ENCODE measurements around the gene SDCCAG8.

Gene SDCCAG8

DNA sequence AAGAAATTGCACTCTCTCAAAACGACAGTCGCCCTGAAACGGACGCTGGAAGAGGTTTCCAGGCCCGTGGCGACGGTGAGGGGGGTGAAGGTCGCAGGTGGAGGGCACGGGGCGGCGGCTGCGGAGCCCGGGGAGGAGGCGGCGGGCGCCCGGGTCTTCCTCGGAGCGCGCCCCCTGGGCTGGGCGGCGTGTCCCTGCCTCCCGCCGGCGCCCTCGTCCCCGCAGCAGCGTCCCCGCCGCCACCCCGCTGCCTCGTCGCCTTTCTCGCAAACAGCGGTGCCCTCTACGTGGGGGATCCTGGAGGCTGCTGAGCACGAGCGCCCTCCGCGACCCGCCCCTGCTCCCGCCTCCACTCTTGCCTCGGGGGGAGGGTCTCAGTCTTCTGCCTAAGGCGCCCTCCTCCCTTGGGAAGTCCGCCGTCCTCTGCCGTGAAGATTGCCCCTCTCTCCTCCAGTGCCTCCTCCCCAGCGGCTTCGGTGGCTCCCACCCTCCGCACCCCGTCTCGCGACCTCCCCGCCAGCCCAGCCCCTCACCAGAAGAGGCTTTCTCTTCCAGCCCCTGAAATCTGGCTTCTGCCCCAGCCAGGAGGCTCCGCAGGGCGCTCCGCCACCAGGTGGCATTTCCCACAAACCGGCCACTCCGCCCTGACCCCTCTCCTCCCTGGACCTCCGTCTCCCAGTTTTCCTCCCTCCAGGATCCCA lies 227.4 kb downstream of the SDCCAG8 start:
- H3K4me3 ChIP-seq (ENCODE audit: low read depth, low read length) = peak overlapping the region; percentile 54
- in situ Hi-C loops (cut with HindIII; ENCODE audit: low pct_ligation_motif_present, low sequenced_read_pairs) = no loop called here
- no peak for DNase-seq
- H3K27me3 ChIP-seq (replicated peaks) = no peaks in the 10 kb centered on the region
- no peak overlapping the region for H3K27ac ChIP-seq
- H3K36me3 ChIP-seq (replicated peaks) = peaks cover 2% of the 10 kb centered on the region
- TF ChIP-seq, protein P1, sequence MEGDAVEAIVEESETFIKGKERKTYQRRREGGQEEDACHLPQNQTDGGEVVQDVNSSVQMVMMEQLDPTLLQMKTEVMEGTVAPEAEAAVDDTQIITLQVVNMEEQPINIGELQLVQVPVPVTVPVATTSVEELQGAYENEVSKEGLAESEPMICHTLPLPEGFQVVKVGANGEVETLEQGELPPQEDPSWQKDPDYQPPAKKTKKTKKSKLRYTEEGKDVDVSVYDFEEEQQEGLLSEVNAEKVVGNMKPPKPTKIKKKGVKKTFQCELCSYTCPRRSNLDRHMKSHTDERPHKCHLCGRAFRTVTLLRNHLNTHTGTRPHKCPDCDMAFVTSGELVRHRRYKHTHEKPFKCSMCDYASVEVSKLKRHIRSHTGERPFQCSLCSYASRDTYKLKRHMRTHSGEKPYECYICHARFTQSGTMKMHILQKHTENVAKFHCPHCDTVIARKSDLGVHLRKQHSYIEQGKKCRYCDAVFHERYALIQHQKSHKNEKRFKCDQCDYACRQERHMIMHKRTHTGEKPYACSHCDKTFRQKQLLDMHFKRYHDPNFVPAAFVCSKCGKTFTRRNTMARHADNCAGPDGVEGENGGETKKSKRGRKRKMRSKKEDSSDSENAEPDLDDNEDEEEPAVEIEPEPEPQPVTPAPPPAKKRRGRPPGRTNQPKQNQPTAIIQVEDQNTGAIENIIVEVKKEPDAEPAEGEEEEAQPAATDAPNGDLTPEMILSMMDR (IDR thresholded peaks at IDR 0.05; ENCODE audit: low read depth, low read length, missing control alignments) = peak; percentile 69

DNA sequence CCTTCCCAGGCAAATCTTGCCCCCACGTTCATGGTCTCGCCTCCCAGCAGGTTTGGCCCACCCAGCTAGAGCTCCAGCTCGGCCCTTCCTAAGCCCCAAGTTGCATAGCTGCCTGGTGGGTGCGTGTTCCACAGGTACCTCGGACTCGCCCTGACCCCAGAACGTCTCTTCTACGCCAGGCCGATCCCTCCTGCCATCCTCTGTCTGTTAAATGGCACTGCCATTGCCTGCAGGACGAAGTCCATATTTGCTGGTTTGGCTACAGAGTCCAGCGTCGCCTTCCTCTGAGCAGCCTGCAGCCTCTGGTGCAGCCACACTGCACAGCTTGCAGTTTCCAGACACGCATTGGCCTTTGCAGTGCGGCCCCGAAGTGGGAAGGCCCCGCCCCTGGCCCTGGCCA lies 228.1 kb downstream of the SDCCAG8 start:
- Histone ChIP-seq H3K36me3 (replicated peaks) (peaks cover 2% of the 10 kb centered on the region), H3K27me3 (replicated peaks) (no peaks in the 10 kb centered on the region), H3K4me3 (ENCODE audit: low read depth, low read length) (no peak overlapping the region), H3K27ac (no peak overlapping the region)
- in situ Hi-C loops (cut with HindIII; ENCODE audit: low pct_ligation_motif_present, low sequenced_read_pairs) = no loop called here
- TF ChIP-seq, protein P1 (IDR thresholded peaks at IDR 0.05; ENCODE audit: low read depth, low read length, missing control alignments) = no peak
- DNase-seq = no peak

DNA sequence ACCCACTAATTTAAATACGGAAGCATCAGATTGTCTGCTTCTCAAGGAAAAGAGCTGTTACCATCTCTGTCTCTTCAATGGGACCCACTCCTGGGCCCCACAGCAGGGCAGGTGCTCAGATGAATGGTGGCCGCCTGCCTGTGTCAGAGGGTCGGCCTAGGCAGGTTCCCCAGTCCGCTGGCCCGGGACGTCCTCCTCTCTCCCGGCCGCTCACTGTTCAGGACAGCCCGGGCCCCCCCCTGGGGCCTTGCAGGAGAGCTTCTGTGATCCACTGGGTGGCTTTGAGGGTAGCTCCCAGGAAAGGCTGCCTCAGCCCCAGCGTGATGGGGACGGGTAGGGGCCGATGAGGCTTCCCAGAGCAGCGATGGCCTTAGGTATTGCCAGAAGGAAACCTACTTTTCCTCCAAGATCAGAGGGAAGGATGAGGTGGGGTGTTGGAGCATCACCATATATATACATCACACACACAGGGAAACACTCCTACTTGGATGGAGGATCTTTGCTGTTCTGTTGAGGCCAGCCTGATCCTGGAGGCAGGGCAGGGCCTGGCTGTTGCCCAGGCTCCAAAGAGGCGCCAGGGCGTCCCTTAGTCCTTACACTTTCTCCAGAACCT lies 231.3 kb downstream of the SDCCAG8 start:
- in situ Hi-C loops (cut with HindIII; ENCODE audit: low pct_ligation_motif_present, low sequenced_read_pairs) = no loop called here
- Histone ChIP-seq H3K27ac (no peak overlapping the region), H3K4me3 (ENCODE audit: low read depth, low read length) (no peak overlapping the region), H3K36me3 (replicated peaks) (peaks cover 7% of the 10 kb centered on the region), H3K27me3 (replicated peaks) (no peaks in the 10 kb centered on the region)
- TF ChIP-seq, protein P1 (IDR thresholded peaks at IDR 0.05; ENCODE audit: low read depth, low read length, missing control alignments) = no peak
- no peak for DNase-seq

DNA sequence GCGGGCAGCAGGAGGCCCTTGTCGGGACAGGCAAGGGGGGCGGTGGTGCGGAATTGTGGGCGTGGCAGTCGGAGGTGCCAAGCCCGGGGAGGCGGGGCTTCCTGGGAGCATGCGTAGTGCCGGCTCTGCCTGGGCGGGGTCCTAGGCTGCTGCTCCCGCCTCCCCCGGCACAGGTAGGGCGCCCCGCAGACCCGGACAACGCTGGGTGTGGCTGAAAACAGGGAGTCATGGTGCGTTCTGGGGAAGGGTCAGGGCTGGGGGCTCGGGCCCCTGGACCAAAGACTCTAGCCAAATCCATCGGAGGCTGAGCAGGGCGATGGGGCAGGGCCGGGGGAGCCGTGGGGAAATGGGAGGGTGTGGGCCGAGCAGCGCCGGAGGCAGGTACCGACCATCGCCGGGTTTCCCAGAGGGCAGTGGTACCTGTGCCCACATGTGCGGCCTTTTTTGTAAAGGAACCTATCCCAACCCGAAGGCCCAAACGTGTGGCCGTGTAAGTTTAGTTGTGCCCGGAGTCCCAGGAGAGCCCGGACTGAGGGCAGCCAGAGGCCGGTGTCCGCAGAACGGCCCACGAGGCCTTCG lies 231.9 kb downstream of the SDCCAG8 start:
- no peak for DNase-seq
- Histone ChIP-seq H3K36me3 (replicated peaks) (peaks cover 7% of the 10 kb centered on the region), H3K27ac (no peak overlapping the region), H3K27me3 (replicated peaks) (no peaks in the 10 kb centered on the region), H3K4me3 (ENCODE audit: low read depth, low read length) (no peak overlapping the region)
- TF ChIP-seq, protein P1 (IDR thresholded peaks at IDR 0.05; ENCODE audit: low read depth, low read length, missing control alignments) = no peak
- in situ Hi-C loops (cut with HindIII; ENCODE audit: low pct_ligation_motif_present, low sequenced_read_pairs) = no loop called here

DNA sequence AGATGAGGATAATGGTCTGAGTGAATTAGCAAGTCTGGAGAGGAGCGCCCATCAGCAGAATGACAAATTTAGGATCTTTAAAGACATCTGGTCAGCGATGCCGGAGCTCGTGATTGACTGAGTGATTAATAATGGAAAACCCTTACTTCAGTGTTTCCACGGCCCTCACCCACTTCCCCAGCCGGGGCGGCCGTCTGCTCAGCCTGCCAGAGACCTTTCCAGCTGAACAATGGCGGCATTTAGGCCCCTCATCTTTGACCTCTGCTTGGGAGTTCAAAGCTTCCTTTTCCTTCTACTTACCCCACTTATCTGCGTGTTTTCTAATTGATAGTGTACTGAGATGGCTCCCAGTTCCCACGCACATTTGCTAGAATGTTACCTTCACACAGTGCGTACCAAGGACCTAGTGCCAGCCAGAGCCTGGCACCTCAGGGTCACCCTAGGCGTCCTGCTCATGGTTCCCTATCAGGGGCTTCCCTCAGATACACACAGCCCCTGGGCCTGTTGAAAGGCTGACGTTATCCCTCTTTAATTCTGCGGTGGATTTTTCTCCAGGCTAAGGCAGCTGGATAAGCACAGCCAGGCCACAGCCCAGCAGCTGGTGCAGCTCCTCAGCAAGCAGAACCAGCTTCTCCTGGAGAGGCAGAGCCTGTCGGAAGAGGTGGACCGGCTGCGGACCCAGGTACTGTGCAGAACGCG lies 232.8 kb downstream of the SDCCAG8 start:
- in situ Hi-C loops (cut with HindIII; ENCODE audit: low pct_ligation_motif_present, low sequenced_read_pairs) = no loop called here
- DNase-seq = no peak
- no peaks in the 10 kb centered on the region for H3K27me3 ChIP-seq (replicated peaks)
- TF ChIP-seq, protein P1 (IDR thresholded peaks at IDR 0.05; ENCODE audit: low read depth, low read length, missing control alignments) = no peak
- H3K4me3 ChIP-seq (ENCODE audit: low read depth, low read length) = no peak overlapping the region
- H3K36me3 ChIP-seq (replicated peaks) = peaks cover 7% of the 10 kb centered on the region
- no peak overlapping the region for H3K27ac ChIP-seq
